HepG2 (cell line): Measurements from ENCODE around the gene NDUFB6. TPM values are rescaled to one million over a fixed set of nuclear protein-coding genes. Genes with fewer than 3 reads are reported as not detected.

ENCODE experiments used
- ATAC-seq: fragments of 200-7000 bp; cut with Tn5 transposase; 3 replicates; pipeline ENCODE4 v1.9.1; 2020; ENCODE audit warnings: mild to moderate bottlenecking, moderate library complexity
- BruUV-seq: library from RNA; stranded (reverse); fragments of 400-500 nt; replicated peaks from 2 replicates; lab custom pipeline; 2021; lab: Mats Ljungman, UMichigan
- CTCF ChIA-PET: fragments of 300-600 bp; formaldehyde crosslinking; extraction: SDS; loops from one replicate; lab custom pipeline; 2021; ENCODE audit warnings: low total read pairs, inconsistent platforms, low intra/inter-chr PET ratio; lab: Yijun Ruan, JAX
- POLR2A ChIA-PET: fragments of 350-600 bp; sonication (Branson Sonifier 250); formaldehyde crosslinking; loops from one replicate; lab custom pipeline; 2020; ENCODE audit warnings: antibody characterized with exemption, inconsistent platforms; lab: Yijun Ruan, JAX
- DNase-seq: peaks from one replicate; pipeline ENCODE4 v3.0.0-alpha.2; 2015; ENCODE audit warnings: low spot score
- FAIRE-seq: peaks from 3 replicates; lab custom pipeline; 2011; peaks lifted over from hg19 to GRCh38; lab: Jason Lieb, UNC
- H2AFZ ChIP-seq: one replicate; pipeline ENCODE4 v1.6.1; 2011; ENCODE audit warnings: low read length, inconsistent platforms
- H3K27ac ChIP-seq: fragments of 300-600 bp; 3 replicates; pipeline ENCODE4 v1.8.0; 2011; ENCODE audit warnings: mixed run types, mild to moderate bottlenecking, mixed read lengths, low read length, inconsistent platforms; ENCODE audit not compliant: insufficient read depth; ENCODE audit errors: extremely low read length
- H3K27me3 ChIP-seq, 2 experiments: fragments of 200-600 bp in 1 of 2; 2 replicates in 1 of 2; 3 replicates in 1 of 2; pipeline versions ENCODE4 v1.6.0 to v1.8.0; 2011; ENCODE audit warnings: low read length in 2 of 2, mild to moderate bottlenecking in 2 of 2, moderate library complexity in 2 of 2, inconsistent platforms in 1 of 2; ENCODE audit not compliant: insufficient read depth in 2 of 2, control insufficient read depth in 1 of 2
- H3K36me3 ChIP-seq, 2 experiments: fragments of 200-600 bp in 1 of 2; replicated peaks in 1 of 2; 2 replicates in 1 of 2; 3 replicates in 1 of 2; pipeline versions ENCODE4 v1.5.1 to v1.8.0; 2011; ENCODE audit warnings: low read length in 2 of 2, inconsistent platforms in 1 of 2; ENCODE audit not compliant: insufficient read depth in 2 of 2, control insufficient read depth in 1 of 2
- H3K4me1 ChIP-seq: 2 replicates; pipeline ENCODE4 v1.5.1; 2012; ENCODE audit warnings: low read length, inconsistent platforms; ENCODE audit not compliant: insufficient read depth
- H3K4me2 ChIP-seq: 2 replicates; pipeline ENCODE4 v1.6.0; 2011; ENCODE audit warnings: low read depth, low read length, inconsistent platforms
- H3K4me3 ChIP-seq, 3 experiments: fragments of 200-600 bp in 1 of 3; sonication (generic), shearing (Covaris generic) in 1 of 3; replicated peaks in 1 of 3; 2 replicates each; pipeline ENCODE4 v1.5.1; 2011 to 2016; ENCODE audit warnings: low read length in 3 of 3, inconsistent platforms in 2 of 3, low read depth in 2 of 3, mild to moderate bottlenecking in 2 of 3, control low read depth in 1 of 3, mixed read lengths in 1 of 3; ENCODE audit not compliant: insufficient read depth in 1 of 3
- H3K79me2 ChIP-seq: one replicate; pipeline ENCODE4 v1.6.1; 2011; ENCODE audit warnings: low read length, inconsistent platforms; ENCODE audit not compliant: insufficient read depth
- H3K9ac ChIP-seq: 2 replicates; pipeline ENCODE4 v1.6.0; 2011; ENCODE audit warnings: mild to moderate bottlenecking, low read depth, low read length, inconsistent platforms; ENCODE audit not compliant: insufficient read depth
- H3K9me3 ChIP-seq: 2 replicates; pipeline ENCODE4 v1.5.1; 2012; ENCODE audit warnings: mild to moderate bottlenecking, low read length
- H4K20me1 ChIP-seq: 2 replicates; pipeline ENCODE4 v1.6.0; 2011; ENCODE audit warnings: inconsistent platforms, mild to moderate bottlenecking, low read length, moderate library complexity; ENCODE audit not compliant: insufficient read depth
- CREB3 ChIP-seq: sonication (generic); formaldehyde crosslinking; IDR thresholded peaks from 2 replicates; pipeline ENCODE4 v1.5.0; 2020; ENCODE audit warnings: missing genetic modification reagents
- CSRNP1 ChIP-seq: sonication (generic); formaldehyde crosslinking; IDR thresholded peaks from 2 replicates; pipeline ENCODE4 v1.8.1; 2023; ENCODE audit warnings: mild to moderate bottlenecking, missing genetic modification reagents
- EEA1 ChIP-seq: sonication (generic); formaldehyde crosslinking; IDR thresholded peaks from 2 replicates; pipeline ENCODE4 v1.5.1; 2020; ENCODE audit warnings: mild to moderate bottlenecking, missing genetic modification reagents, borderline replicate concordance
- FOSL1 ChIP-seq: sonication (generic); formaldehyde crosslinking; IDR thresholded peaks from 2 replicates; pipeline ENCODE4 v1.9.0; 2021; ENCODE audit warnings: missing genetic modification reagents, borderline replicate concordance
- FOXA3 ChIP-seq: IDR thresholded peaks from 2 replicates; pipeline ENCODE4 v1.6.1; 2016; ENCODE audit warnings: missing genetic modification reagents, missing compliant biosample characterization
- GLMP ChIP-seq: sonication (generic); formaldehyde crosslinking; IDR thresholded peaks from 2 replicates; pipeline ENCODE4 v1.9.0; 2021; ENCODE audit warnings: missing genetic modification reagents, mild to moderate bottlenecking, borderline replicate concordance
- IKZF4 ChIP-seq: sonication (generic); formaldehyde crosslinking; IDR thresholded peaks from 2 replicates; pipeline ENCODE4 v1.5.1; 2020; ENCODE audit warnings: borderline replicate concordance, mild to moderate bottlenecking, low read depth, missing genetic modification reagents; ENCODE audit errors: not compliant biosample characterization
- RBFOX2 ChIP-seq: fragments of 200-400 bp; formaldehyde crosslinking; IDR thresholded peaks from 2 replicates; pipeline ENCODE4 v1.6.1; 2017; ENCODE audit warnings: low read depth, mild to moderate bottlenecking, low read length
- SP140L ChIP-seq: sonication (generic); formaldehyde crosslinking; IDR thresholded peaks from 2 replicates; pipeline ENCODE4 v1.4.0; 2020; ENCODE audit warnings: missing genetic modification reagents, borderline replicate concordance
- ZBTB38 ChIP-seq: sonication (generic); formaldehyde crosslinking; IDR thresholded peaks from 2 replicates; pipeline ENCODE4 v1.5.1; 2020; ENCODE audit warnings: mild to moderate bottlenecking, missing genetic modification reagents
- ZBTB49 ChIP-seq: sonication (generic); formaldehyde crosslinking; IDR thresholded peaks from 2 replicates; pipeline ENCODE4 v1.4.0; 2020; ENCODE audit warnings: missing genetic modification reagents, borderline replicate concordance
- ZNF274 ChIP-seq: sonication (generic); formaldehyde crosslinking; IDR thresholded peaks from 2 replicates; pipeline ENCODE4 v1.5.1; 2020; ENCODE audit warnings: mild to moderate bottlenecking, missing genetic modification reagents
- ZNF281 ChIP-seq: sonication (generic); formaldehyde crosslinking; IDR thresholded peaks from 2 replicates; pipeline ENCODE4 v1.4.0; 2020; ENCODE audit warnings: missing genetic modification reagents, borderline replicate concordance
- WGBS: methylation state at CpG from one replicate; pipeline ENCODE4 v1.1.6; 2017; ENCODE audit warnings: low lambda C conversion rate; 5-methylcytosine and 5-hydroxymethylcytosine counted together
- in situ Hi-C: cut with HindIII; loops from 2 replicates; pipeline ENCODE4 v1.10.0; 2017; ENCODE audit warnings: low pct_unique_long_range_greater_than_20kb; ENCODE audit not compliant: extremely low pct_ligation_motif_present
- intact Hi-C: fragments of 100-400 bp; cut with micrococcal nuclease; formaldehyde crosslinking; loops from one replicate; pipeline ENCODE4 v1.10.0; 2022; ENCODE audit not compliant: unreplicated experiment
- polyA plus RNA-seq, 8 experiments: library from polyadenylated mRNA; depleted of rRNA in 3 of 8; stranded (reverse) in 7 of 8; unstranded in 1 of 8; fragments of >200 nt; fragmentation: Illumina TruSeq in 4 of 8; extraction: Trizol in 4 of 8; gene quantifications; 2 replicates each; pipeline versions ENCODE4 v1.2.1 to v1.2.3, GENCODE V29; 2011 to 2016; ENCODE audit warnings: low read depth in 4 of 8, missing spikeins in 1 of 8, mixed read lengths in 1 of 8; ENCODE audit not compliant: insufficient read depth in 1 of 8
- total RNA-seq, 5 experiments: library from RNA; depleted of rRNA; stranded (reverse); fragments of >200 nt; fragmentation: Illumina TruSeq; extraction: Trizol; gene quantifications; 2 replicates each; pipeline ENCODE4 v1.2.3, GENCODE V29; 2016; ENCODE audit warnings: low read depth in 1 of 5

The NDUFB6 gene
- total and polyA plus RNA-seq, 2 of the 13 experiments (the other 11 are each of a cell fraction or from before 2014, with no cell fraction given): 31.2 to 81.9 TPM

GRCh38 chr9:32603914-32604852 lies 31.2 kb upstream of the NDUFB6 start:
- in situ Hi-C loops (no loop called here), intact Hi-C loops (no loop called here)
- no peaks in the 10 kb centered on the region for H3K36me3 ChIP-seq
- H4K20me1 ChIP-seq: no peaks in the 10 kb centered on the region
- no peak overlapping the region for H2AFZ ChIP-seq
- DNase-seq (peak; percentile 12), FAIRE-seq (no peak), ATAC-seq (peak; percentile 73)
- no peak overlapping the region for H3K9ac ChIP-seq
- H3K79me2 ChIP-seq: no peaks in the 10 kb centered on the region
- H3K4me2 ChIP-seq: no peak overlapping the region; the same call in 1 of the 2 replicates
- H3K9me3 ChIP-seq: no peaks in the 10 kb centered on the region
- H3K27ac ChIP-seq: no peak overlapping the region
- H3K4me1 ChIP-seq: no peaks in the 10 kb centered on the region
- WGBS: 15% methylated on average over 11 of the region's 12 CpGs
- H3K27me3 ChIP-seq: peaks cover 0 to 23% of the 10 kb centered on the region in 2 experiments; a peak in 2 of 5 replicates
- BruUV-seq: no TSS peak
- POLR2A ChIA-PET: no interaction called here
- CTCF ChIA-PET: no interaction called here
- no peak overlapping the region; a peak in 1 of 6 replicates for H3K4me3 ChIP-seq
- TF ChIP-seq CSRNP1 (CRISPR knock-in tag) (no peak), ZBTB38 (no peak), IKZF4 (no peak), RBFOX2 (no peak), EEA1 (CRISPR knock-in tag) (no peak), GLMP (no peak), SP140L (no peak), ZNF274 (CRISPR knock-in tag) (no peak), ZNF281 (CRISPR knock-in tag) (no peak), FOSL1 (CRISPR knock-in tag) (no peak), FOXA3 (CRISPR knock-in tag) (no peak), CREB3 (CRISPR knock-in tag) (no peak), ZBTB49 (no peak)
